H4 (cell line): ENCODE data around the gene RALGDS. TPM values are rescaled to one million over a fixed set of nuclear protein-coding genes. Genes with fewer than 3 reads are reported as not detected.
"Not testable (repeated sequence)": the region's sequence is repeated elsewhere in the genome, so short reads cannot be mapped to it uniquely, and the experiment has no call there.

Experiments
- DNase-seq: peaks from one replicate; pipeline ENCODE4 v3.0.0-alpha.2; 2015; ENCODE audit warnings: low spot score
- total RNA-seq: library from RNA; depleted of rRNA; stranded (reverse); fragments of >200 nt; shearing (Covaris generic); gene quantifications from 2 replicates; pipeline ENCODE4 v1.2.3, GENCODE V29; 2014

The RALGDS gene
- total RNA-seq, 1 experiment from 2014 or later: 12.6 TPM

DNA sequence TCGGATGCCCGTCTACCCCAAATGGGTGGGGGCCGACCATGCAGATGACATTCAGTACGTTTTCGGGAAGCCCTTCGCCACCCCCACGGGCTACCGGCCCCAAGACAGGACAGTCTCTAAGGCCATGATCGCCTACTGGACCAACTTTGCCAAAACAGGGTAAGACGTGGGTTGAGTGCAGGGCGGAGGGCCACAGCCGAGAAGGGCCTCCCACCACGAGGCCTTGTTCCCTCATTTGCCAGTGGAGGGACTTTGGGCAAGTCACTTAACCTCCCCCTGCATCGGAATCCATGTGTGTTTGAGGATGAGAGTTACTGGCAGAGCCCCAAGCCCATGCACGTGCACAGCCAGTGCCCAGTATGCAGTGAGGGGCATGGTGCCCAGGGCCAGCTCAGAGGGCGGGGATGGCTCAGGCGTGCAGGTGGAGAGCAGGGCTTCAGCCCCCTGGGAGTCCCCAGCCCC lies 50.5 kb downstream of the RALGDS start:
- DNase-seq: not testable (repeated sequence)

DNA sequence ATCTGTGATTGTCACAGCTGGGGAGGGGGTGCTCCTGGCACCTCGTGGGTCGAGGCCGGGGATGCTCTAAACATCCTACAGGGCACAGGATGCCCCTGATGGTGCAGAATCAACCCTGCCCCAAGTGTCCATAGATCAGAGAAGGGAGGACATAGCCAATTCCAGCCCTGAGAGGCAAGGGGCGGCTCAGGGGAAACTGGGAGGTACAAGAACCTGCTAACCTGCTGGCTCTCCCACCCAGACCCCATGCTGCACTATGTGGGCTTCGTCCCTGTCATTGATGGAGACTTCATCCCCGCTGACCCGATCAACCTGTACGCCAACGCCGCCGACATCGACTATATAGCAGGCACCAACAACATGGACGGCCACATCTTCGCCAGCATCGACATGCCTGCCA lies 52.6 kb downstream of the RALGDS start:
- not testable (repeated sequence) for DNase-seq

- DNase-seq: no peak
Observed at GRCh38 chr9:133067813-133068212, 53.2 kb downstream of the RALGDS start.

DNA sequence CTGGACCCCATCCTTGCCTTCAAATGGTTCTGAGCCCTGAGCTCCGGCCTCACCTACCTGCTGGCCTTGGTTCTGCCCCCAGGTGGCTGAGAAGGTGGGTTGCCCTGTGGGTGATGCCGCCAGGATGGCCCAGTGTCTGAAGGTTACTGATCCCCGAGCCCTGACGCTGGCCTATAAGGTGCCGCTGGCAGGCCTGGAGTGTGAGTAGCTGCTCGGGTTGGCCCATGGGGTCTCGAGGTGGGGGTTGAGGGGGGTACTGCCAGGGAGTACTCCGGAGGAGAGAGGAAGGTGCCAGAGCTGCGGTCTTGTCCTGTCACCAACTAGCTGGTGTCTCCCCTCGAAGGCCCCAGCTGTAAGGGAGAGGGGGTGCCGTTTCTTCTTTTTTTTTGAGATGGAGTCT lies 54.0 kb downstream of the RALGDS start:
- DNase-seq: no peak

- no peak for DNase-seq
Observed at GRCh38 chr9:133066181-133066983, 54.7 kb downstream of the RALGDS start.

GRCh38 chr9:133065070-133065388 lies 56.0 kb downstream of the RALGDS start:
- DNase-seq: no peak

DNA sequence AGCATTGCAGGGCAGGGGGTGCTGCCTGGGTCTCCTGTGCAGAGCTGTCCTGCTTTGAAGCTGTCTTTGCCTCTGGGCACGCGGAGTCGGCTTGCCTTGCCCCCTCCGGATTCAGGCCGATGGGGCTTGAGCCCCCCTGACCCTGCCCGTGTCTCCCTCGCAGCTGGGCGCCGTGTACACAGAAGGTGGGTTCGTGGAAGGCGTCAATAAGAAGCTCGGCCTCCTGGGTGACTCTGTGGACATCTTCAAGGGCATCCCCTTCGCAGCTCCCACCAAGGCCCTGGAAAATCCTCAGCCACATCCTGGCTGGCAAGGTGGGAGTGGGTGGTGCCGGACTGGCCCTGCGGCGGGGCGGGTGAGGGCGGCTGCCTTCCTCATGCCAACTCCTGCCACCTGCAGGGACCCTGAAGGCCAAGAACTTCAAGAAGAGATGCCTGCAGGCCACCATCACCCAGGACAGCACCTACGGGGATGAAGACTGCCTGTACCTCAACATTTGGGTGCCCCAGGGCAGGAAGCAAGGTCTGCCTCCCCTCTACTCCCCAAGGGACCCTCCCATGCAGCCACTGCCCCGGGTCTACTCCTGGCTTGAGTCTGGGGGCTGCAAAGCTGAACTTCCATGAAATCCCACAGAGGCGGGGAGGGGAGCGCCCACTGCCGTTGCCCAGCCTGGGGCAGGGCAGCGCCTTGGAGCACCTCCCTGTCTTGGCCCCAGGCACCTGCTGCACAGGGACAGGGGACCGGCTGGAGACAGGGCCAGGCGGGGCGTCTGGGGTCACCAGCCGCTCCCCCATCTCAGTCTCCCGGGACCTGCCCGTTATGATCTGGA lies 56.6 kb downstream of the RALGDS start:
- DNase-seq: no peak

GRCh38 chr9:133063500-133064231 lies 57.4 kb downstream of the RALGDS start:
- DNase-seq: no peak

DNA sequence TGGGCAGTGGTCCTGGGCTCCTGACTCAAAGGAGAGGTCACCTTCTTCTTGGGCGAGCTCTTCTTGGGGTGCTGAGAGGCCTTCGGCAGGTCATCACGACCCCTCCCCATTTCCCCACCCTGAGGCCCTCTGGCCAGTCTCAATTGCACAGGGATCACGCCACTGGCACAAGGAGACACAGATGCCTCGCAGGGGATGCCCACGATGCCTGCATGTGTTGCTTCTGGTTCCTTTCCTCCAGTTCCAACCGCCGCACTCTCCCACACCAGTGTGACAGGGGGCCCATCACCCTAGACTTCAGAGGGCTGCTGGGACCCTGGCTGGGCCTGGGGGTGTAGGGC lies 57.9 kb downstream of the RALGDS start:
- DNase-seq: no peak

GRCh38 chr9:133062569-133062968 lies 58.5 kb downstream of the RALGDS start:
- DNase-seq: not testable (repeated sequence)

GRCh38 chr9:133061764-133062145 lies 59.3 kb downstream of the RALGDS start, which contains the start of gene CEL:
TSS of gene CEL (plus strand) at chr9:133061981. CDS start at chr9:133062003, 22 bp downstream.
- DNase-seq: not testable (repeated sequence)

DNA sequence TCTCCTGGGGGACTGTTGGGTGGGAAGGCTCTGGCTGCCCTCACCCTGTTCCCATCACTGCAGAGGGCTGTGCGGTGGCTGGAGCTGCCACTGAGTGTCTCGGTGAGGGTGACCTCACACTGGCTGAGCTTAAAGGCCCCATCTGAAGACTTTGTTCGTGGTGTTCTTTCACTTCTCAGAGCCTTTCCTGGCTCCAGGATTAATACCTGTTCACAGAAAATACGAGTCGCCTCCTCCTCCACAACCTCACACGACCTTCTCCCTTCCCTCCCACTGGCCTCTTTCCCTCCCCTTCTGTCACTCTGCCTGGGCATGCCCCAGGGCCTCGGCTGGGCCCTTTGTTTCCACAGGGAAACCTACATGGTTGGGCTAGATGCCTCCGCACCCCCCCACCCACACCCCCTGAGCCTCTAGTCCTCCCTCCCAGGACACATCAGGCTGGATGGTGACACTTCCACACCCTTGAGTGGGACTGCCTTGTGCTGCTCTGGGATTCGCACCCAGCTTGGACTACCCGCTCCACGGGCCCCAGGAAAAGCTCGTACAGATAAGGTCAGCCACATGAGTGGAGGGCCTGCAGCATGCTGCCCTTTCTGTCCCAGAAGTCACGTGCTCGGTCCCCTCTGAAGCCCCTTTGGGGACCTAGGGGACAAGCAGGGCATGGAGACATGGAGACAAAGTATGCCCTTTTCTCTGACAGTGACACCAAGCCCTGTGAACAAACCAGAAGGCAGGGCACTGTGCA lies 59.8 kb downstream of the RALGDS start:
- DNase-seq: not testable (repeated sequence)

DNA sequence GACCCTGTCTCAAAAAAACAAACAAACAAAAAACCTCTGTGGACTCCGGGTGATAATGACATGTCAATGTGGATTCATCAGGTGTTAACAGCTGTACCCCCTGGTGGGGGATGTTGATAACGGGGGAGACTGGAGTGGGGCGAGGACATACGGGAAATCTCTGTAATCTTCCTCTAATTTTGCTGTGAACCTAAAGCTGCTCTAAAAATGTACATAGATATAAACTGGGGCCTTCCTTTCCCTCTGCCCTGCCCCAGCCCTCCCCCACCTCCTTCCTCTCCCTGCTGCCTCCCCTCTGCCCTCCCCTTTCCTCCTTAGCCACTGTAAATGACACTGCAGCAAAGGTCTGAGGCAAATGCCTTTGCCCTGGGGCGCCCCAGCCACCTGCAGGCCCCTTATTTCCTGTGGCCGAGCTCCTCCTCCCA lies 60.6 kb downstream of the RALGDS start:
- DNase-seq: no peak

DNA sequence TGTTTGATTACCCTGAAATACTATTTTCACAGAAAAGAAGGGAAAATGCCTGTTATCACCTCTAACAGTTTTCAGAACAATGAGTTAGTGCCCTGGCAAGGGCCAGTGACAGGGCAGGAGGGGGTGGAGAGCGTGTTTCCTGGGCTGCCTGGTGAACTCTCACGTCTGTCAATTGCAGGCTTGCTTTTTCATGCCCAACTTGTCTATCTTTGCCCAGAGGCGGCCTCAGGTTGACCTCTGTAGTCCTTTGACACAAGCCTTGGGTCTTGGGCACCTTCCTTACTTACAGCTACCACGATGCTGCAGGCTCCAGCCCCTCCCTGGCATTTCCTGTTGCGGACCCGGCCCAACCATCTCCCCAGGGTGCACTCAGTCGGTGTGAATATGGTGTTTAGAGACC lies 61.4 kb downstream of the RALGDS start:
- no peak for DNase-seq

DNA sequence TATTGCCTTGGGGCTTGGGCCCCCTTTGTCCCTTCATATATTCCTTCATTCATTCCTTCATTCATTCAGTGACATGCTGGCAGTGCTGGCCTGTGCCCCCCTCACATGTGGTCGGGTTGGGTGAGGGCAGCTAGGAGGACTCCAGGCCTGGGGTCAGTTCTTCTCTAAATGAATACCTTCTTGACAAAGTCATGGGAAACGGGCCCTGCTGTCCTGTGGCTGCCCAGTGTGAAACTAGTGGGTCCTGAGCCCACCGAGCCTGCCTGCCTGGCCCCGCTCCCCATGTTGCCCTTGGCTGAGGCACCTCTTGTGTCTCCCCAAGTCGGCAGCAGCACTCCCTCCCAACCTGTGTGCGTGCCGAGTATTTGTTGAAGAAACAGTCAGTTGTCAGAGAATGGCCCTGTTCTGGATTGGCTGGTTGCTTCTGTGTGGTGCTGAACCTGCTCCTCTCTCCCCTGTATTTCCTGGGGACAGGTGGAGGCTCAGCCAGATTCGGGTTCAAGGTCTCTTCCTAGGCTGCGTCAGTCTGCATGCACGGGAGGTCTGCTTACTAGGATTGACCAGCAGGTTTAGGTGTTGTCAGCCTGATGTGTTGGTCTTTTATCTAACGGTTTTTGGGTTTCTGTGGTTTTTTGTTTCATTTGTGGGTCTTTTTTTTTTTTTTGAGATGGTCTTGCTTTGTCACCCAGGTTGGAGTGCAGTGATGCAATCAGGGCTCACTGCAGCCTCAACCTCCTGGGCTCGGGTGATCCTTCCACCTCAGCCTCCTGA lies 62.3 kb downstream of the RALGDS start:
- no peak for DNase-seq

DNA sequence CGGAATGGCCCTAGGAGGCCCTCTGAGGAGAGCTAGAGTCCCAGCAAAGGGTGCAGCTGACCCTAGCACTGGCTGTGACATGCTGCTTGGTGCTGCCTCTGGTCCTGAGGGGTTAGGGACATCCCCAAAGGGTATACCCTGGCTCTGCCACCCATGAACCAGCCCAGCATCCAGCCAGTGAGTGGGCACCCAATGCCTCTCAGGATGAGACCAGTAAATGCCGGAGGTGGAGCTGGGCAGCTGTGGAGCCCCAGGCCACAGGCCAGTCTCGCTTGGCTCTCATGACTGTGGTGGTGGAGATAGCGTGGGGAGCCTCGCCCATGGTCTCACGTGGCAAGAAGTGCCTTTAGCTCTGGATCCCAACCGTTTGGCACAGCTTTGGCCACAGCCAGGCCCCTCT lies 63.0 kb downstream of the RALGDS start:
- no peak for DNase-seq

GRCh38 chr9:133057553-133057952 lies 63.5 kb downstream of the RALGDS start:
- no peak for DNase-seq

- no peak for DNase-seq
Observed at GRCh38 chr9:133057006-133057405, 64.0 kb downstream of the RALGDS start.

GRCh38 chr9:133056533-133056932 lies 64.5 kb downstream of the RALGDS start:
- no peak for DNase-seq

- no peak for DNase-seq
Observed at GRCh38 chr9:133055788-133056420, 65.1 kb downstream of the RALGDS start.
